Amniotic stem cell (primary cell): ENCODE measurements around the gene WDR7.

Source experiments
- DNase-seq: peaks from one replicate; lab custom pipeline; 2025; lab: John Stamatoyannopoulos, UW

The WDR7 gene

DNA sequence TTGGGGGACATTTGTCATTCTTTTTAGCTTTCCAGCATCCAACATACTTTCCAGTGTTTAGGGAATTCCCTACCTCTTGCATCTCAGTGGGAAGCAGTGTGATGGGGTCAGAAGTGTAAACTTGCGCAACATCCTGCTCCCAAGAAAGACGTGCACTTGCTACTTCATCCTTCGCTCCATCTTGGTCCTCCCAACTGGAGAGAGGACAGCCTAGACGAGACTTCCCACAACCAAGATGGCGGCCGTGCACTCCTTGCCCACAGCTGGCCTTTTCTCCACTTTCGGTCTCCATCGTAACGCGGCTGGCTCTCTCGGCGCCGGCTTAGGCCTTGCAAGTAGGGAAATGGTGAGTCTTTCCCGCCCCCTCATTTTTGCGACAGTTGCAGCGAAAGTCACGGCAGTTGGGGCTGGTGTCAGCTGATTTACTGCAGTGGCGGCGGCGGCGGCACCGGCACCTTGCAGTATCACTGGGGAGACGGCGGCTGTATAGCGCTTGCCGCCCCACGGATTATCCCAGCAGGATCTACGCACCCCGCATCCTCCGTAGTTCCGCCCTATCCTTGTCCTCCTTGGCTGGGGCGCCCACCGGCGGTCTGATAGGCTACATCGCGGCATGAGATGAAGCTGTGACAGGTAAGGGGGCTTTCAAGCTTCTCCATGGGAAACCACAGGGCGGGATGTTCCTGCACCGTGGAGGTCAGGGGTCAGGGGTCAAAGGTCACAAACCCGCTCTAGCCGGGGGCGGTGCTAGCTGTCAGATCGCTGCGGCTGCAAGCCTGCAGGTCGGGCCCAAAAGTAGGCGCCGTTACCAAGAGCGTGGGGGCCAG, at the start of gene WDR7:
WDR7 (plus strand) TSS at position 416 of the 827 bp plus-strand sequence. CDS start 21,157 bp downstream, outside the sequence.
- DNase-seq: peak; percentile 97

DNA sequence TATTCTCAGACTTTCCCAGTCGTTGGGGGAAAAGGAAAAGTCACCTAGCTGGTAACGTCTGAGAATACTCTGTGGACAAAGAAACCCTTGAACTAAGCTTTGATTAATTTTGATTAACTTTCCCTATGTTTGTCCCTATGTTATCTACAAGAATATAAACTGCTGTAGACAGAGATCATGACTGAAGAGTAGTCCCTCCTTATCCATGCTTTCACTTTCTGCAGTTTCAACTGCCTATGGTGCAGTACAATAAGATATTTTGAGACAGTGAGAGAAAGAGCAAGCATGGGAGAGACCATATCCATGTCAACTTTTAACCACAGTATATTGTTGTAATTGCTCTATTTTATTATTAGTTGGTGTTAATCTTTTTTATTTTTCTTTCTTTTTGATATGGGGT, 44.5 kb upstream of the WDR7 start:
- no peak for DNase-seq

- no peak for DNase-seq
Observed at GRCh38 chr18:56615738-56616520, 35.2 kb upstream of the WDR7 start.

DNA sequence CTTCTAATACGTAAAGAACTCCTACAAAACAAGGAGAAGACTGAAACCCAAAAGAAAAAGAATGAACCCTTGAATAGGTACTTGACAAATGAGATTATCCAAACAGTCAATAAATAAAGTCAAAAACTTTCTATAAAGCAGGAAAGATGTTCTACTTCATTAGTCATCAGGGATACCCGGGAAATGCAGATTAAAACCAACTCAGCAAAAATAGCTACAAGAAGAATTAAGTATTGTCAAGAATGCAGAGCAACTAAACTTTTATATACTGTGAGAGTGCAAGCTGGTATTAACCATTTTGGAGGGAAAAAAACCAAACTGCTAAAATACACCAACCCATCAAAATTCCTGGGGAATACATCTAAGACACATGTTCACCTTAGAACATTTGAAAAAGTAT, 23.2 kb upstream of the WDR7 start:
- no peak for DNase-seq

DNA sequence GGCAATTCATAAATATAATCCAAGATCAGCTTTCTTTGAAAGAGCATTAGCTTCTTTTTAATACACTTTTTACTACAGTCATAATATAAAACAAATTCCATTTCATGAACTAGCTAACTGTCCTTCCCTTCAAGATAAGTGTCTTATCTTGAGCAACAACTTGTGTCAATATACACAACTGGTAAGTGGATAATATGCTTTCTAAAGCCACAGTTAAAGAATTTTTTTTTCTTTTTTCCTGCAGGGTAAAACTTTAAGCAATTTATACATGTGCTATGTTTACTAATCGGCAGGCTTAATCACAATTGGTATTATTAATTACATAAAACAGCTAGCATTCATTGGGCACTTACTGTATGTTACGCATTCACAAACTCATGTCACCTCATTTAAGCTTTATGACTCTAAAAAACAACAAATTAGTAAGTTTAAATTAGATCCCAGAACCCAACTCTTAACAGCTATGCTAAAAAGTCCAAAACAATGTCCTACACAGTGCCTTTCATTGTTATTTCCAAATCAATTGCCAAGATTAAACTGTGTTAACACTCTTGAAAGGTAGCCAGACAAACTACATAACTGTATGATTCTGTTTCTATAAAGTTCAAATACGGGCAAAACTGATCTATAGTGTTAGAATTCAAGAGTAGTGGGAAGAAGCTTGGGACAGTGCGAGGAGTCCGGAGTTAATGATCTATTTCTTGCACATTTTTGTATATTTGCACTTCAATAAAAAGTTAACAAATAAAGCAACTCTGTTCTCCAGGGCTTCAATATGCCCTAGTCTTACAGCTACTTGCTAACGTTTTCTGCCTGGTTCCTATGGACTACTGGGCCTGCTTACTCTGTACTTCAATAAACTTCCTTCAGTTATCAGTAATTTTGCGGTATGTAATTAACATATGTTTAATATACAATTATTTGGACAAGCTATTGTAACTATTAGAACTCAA, 18.8 kb upstream of the WDR7 start:
- DNase-seq: no peak

DNA sequence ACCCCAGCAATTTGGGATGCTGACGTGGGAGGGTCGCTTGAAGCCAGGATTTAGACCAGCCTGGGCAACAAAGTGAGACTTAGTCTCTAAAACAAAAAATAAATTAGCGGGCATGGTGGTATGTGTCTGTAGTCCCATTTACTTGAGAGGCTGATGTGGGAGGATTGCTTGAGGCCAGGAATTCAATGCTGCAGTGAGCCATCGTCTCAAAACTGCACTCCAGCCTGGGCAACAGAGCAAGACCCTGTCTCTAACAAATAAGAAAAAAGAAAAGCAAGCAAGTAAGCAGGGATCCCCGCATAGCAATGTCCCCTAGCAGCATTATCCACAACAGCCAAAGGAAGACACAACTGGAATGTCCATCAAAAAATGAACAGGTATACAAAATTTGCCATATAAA, 16.2 kb upstream of the WDR7 start:
- no peak for DNase-seq

DNA sequence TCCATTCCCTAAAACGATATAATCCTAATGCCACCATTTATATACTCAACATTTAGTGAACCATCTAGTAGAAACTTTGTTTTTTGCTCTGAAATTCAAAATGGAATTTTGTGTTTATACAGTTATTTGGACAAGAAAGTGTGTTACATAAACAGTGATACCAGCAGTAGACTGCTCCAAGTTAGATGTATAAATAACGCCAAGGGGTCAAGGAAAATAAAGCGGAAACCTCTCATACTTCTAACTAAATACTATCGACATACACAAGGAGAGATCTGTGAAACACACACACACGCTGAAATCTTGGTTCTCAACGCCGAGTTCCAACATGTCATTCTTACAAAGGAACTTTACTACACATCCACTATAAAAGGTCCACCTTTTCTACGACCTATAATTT, 14.0 kb upstream of the WDR7 start:
- no peak for DNase-seq

DNA sequence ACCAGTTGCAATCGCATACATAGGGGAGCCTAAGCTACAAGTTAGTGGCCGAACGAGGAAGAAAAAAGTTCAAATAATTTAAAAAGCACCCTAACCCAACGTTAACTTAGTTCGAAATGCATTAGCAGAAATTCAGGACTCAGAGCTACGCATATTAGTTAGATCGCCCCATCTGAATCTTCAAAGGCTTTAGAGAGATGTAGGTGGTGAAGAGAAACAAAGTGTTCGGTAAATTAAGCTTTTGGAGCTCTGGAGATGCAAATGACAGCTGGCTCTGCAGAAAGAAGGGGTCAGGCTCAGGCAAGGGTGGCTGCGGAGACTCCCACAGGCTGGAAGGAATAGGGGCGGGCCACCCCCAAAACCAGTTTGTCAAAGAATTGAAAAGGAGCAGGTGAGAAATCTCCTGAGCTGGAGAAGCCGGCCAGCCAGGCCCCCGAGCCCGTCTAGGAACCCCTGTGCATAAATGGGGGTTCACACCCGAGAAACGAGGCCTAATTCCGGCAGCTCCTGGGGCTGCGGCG, 13.4 kb upstream of the WDR7 start:
- no peak for DNase-seq

GRCh38 chr18:56638232-56639103, 12.7 kb upstream of the WDR7 start, which contains the start of gene TXNL1:
TXNL1 (minus strand) TSS chr18:56638592; CDS start chr18:56638440, 152 bp downstream.
- DNase-seq: peak; percentile 97

GRCh38 chr18:56639104-56639381, 12.1 kb upstream of the WDR7 start:
- DNase-seq: no peak

DNA sequence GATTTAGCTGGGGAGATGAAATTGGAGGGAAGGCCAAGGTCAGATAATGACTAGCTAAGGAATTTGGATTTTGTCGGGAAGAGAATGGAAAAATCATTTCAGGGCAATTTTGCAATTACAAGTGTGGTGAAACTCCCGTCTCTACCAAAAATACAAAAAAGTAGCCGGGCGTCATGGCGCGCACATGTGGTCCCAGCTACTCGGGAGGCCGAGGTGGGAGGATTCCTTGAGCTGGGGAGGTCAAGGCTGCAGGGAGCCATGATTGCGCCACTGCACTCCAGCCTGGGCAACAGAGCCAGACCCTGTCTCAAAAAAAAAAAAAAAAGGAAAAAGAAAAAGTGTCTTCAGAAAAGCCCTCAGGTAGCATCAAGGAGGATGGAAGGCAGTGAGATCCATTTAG, 11.6 kb upstream of the WDR7 start:
- DNase-seq: no peak

DNA sequence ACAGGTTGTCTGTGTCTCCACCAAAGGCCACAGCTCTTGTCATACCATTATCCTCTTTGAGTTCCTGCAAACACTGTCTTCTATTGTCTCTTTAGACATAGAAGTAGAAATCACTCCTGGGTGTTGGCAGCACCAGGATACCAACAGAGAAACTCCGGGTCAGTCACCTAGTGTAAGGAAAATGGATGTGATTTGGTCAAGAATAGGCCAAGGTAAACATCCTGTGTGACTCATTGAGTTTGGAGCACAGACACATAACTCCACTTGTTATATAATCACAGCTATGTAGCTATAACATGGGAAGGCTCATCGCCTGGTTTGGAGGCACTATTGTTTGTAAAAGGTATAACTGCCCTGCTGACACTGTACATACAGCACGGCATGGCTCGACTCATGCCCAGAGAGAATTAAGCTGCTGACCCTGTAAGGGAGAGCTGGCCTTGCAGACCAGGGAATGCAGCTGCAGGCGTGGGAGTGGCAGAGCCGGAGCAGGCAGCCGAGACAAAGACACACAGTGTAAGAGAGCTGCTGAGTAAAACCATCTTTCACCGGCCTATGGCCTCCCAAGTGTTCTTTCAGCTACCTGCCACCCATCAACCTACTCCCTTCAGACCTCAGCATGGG, 9.3 kb upstream of the WDR7 start:
- no peak for DNase-seq

- DNase-seq: no peak
Observed at GRCh38 chr18:56643381-56643780, 7.8 kb upstream of the WDR7 start.

DNA sequence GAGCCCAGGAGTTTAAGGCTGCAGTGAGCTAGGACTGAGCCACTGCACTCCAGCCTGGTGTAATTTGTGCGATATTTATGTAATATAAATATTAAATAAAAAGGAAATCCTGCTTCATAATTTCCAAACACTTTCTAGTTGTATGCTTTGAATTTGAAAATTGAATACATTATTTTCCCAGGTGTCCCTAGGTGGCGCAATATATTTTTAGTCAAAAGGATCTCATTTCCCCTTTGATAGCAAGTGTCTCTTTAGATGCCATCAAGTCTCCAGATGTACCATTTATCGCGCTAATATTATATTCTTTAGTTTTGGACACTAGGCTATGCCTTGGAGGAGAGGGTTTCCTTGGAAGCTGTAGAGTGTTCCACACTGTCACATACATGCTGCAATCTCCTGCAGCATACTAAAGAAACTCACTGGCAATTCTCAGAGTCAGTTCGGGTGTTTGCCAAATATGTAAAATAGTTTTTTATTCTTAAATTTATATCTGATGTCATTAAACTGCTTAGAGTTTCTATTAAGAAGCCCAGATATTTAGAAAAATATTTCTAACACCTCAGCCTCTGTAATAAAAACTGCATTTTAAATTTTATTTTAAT, 5.6 kb upstream of the WDR7 start:
- no peak for DNase-seq

GRCh38 chr18:56647071-56647470, 4.1 kb upstream of the WDR7 start:
- DNase-seq: no peak

GRCh38 chr18:56647951-56648893, 2.9 kb upstream of the WDR7 start:
- no peak for DNase-seq

DNA sequence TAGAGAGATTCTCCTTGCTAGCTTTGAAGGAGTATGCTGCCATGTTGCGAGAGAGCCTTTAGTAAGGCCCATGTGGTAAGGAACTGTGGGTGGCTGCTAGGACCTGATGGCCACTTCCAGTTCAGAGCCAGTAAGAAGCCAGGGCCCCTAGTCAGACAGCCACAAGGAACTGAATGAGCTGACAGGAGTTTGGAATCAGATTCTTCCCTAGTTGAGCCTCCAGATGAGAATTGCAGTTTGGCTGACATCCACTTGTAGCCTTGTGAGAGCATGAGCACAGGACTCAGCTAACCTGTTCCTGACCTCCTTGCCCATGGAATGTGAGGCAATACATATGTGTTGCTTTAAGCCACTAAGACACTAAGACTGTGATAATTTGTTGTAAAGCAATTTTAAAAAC, 1.2 kb upstream of the WDR7 start:
- DNase-seq: no peak

- DNase-seq: no peak
Observed at GRCh38 chr18:56651771-56652092, 573 bp downstream of the WDR7 start.

GRCh38 chr18:56652802-56653201, 1.6 kb downstream of the WDR7 start:
- no peak for DNase-seq
